OCI-LY3 (cell line): ENCODE data around the gene PARVA.

Source experiments
- CTCF ChIP-seq: fragments of 200-600, 300-600 bp; sonication (generic); IDR thresholded peaks from 2 replicates; pipeline ENCODE4 v1.5.1; 2014; ENCODE audit warnings: antibody characterized with exemption, low read length, low read depth
- EZH2phosphoT487 ChIP-seq: fragments of 200-600 bp; shearing (Covaris generic); IDR thresholded peaks from 2 replicates; pipeline ENCODE4 v1.6.1; 2018; ENCODE audit warnings: antibody characterized with exemption, mixed run types, low read depth

- TF ChIP-seq CTCF (no peak), EZH2phosphoT487 (no peak)
Measured at GRCh38 chr11:12467610-12468009, 90.2 kb downstream of the PARVA start.
